Measurements from ENCODE around the gene NAPEPLD. TPM values are rescaled to one million over a fixed set of nuclear protein-coding genes. Genes with fewer than 3 reads are reported as not detected.

The NAPEPLD gene
- polyA plus RNA-seq, 1 donor from 2014 or later, result 8.8 TPM

DNA sequence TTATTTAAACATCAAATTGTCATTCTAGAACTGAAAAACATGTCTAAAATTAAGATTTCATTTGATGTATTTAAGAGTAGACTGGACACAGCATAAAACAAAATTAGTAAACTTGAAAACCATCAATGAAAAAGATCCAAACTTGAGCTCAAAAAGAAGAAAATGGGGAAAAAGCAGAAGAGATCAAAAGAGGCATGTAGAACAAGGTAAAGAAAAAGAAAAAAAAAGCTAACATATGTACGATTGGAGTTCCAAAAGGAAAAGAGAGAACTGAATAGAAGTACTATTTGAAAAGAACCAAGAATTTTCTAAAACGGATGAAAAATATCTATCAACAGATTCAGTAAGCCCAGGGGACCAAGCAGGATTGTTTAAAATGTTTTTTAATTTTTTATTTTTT lies 77.9 kb downstream of the NAPEPLD start:
- Histone ChIP-seq H3K9me2 (ENCODE audit: insufficient read depth, low read length) (no peaks in the 10 kb centered on the region), H3F3A (ENCODE audit: insufficient read depth, low read length, poor library complexity, severe bottlenecking) (no peaks in the 10 kb centered on the region), H3K4me3 (ENCODE audit: low read length) (no peak overlapping the region), H2AFZ (ENCODE audit: low read depth, low read length) (no peak overlapping the region), H3K9me3 (ENCODE audit: low read length) (no peaks in the 10 kb centered on the region), H4K20me1 (ENCODE audit: insufficient read depth) (no peaks in the 10 kb centered on the region), H3K27me3 (ENCODE audit: insufficient read depth, low read depth, low read length) (no peaks in the 10 kb centered on the region), H3K4me2 (ENCODE audit: low read length) (no peak overlapping the region), H3K36me3 (ENCODE audit: insufficient read depth, low read length) (no peaks in the 10 kb centered on the region), H3K27ac (ENCODE audit: low read length) (no peak overlapping the region), H3K9ac (ENCODE audit: low read length) (no peak overlapping the region), H3K79me2 (replicated peaks; ENCODE audit: insufficient read depth, low read length) (peaks cover under 1% of the 10 kb centered on the region)
- TF ChIP-seq SMC3 (conservative IDR thresholded peaks at IDR 0.05; ENCODE audit: poor library complexity), result no peak
- no peak for TF ChIP-seq MXI1 (conservative IDR thresholded peaks at IDR 0.05; ENCODE audit: poor library complexity, severe bottlenecking)
- TF ChIP-seq, protein P1, sequence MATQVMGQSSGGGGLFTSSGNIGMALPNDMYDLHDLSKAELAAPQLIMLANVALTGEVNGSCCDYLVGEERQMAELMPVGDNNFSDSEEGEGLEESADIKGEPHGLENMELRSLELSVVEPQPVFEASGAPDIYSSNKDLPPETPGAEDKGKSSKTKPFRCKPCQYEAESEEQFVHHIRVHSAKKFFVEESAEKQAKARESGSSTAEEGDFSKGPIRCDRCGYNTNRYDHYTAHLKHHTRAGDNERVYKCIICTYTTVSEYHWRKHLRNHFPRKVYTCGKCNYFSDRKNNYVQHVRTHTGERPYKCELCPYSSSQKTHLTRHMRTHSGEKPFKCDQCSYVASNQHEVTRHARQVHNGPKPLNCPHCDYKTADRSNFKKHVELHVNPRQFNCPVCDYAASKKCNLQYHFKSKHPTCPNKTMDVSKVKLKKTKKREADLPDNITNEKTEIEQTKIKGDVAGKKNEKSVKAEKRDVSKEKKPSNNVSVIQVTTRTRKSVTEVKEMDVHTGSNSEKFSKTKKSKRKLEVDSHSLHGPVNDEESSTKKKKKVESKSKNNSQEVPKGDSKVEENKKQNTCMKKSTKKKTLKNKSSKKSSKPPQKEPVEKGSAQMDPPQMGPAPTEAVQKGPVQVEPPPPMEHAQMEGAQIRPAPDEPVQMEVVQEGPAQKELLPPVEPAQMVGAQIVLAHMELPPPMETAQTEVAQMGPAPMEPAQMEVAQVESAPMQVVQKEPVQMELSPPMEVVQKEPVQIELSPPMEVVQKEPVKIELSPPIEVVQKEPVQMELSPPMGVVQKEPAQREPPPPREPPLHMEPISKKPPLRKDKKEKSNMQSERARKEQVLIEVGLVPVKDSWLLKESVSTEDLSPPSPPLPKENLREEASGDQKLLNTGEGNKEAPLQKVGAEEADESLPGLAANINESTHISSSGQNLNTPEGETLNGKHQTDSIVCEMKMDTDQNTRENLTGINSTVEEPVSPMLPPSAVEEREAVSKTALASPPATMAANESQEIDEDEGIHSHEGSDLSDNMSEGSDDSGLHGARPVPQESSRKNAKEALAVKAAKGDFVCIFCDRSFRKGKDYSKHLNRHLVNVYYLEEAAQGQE (IDR thresholded peaks at IDR 0.05; ENCODE audit: borderline replicate concordance), result no peak
- TF ChIP-seq, protein P2, sequence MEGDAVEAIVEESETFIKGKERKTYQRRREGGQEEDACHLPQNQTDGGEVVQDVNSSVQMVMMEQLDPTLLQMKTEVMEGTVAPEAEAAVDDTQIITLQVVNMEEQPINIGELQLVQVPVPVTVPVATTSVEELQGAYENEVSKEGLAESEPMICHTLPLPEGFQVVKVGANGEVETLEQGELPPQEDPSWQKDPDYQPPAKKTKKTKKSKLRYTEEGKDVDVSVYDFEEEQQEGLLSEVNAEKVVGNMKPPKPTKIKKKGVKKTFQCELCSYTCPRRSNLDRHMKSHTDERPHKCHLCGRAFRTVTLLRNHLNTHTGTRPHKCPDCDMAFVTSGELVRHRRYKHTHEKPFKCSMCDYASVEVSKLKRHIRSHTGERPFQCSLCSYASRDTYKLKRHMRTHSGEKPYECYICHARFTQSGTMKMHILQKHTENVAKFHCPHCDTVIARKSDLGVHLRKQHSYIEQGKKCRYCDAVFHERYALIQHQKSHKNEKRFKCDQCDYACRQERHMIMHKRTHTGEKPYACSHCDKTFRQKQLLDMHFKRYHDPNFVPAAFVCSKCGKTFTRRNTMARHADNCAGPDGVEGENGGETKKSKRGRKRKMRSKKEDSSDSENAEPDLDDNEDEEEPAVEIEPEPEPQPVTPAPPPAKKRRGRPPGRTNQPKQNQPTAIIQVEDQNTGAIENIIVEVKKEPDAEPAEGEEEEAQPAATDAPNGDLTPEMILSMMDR (IDR thresholded peaks at IDR 0.05; ENCODE audit: poor library complexity, severe bottlenecking), result no peak
- TF ChIP-seq EP300 (conservative IDR thresholded peaks at IDR 0.05; ENCODE audit: poor library complexity, severe bottlenecking), result no peak
- TF ChIP-seq POLR2AphosphoS5 (IDR thresholded peaks at IDR 0.05), result no peak
- TF ChIP-seq RAD21 (conservative IDR thresholded peaks at IDR 0.05), result no peak
- no peak for TF ChIP-seq EZH2 (IDR thresholded peaks at IDR 0.05; ENCODE audit: borderline replicate concordance, insufficient read depth, low read length, poor library complexity, severe bottlenecking)
- TF ChIP-seq TAF1 (IDR thresholded peaks at IDR 0.05; ENCODE audit: low read depth), result no peak

DNA sequence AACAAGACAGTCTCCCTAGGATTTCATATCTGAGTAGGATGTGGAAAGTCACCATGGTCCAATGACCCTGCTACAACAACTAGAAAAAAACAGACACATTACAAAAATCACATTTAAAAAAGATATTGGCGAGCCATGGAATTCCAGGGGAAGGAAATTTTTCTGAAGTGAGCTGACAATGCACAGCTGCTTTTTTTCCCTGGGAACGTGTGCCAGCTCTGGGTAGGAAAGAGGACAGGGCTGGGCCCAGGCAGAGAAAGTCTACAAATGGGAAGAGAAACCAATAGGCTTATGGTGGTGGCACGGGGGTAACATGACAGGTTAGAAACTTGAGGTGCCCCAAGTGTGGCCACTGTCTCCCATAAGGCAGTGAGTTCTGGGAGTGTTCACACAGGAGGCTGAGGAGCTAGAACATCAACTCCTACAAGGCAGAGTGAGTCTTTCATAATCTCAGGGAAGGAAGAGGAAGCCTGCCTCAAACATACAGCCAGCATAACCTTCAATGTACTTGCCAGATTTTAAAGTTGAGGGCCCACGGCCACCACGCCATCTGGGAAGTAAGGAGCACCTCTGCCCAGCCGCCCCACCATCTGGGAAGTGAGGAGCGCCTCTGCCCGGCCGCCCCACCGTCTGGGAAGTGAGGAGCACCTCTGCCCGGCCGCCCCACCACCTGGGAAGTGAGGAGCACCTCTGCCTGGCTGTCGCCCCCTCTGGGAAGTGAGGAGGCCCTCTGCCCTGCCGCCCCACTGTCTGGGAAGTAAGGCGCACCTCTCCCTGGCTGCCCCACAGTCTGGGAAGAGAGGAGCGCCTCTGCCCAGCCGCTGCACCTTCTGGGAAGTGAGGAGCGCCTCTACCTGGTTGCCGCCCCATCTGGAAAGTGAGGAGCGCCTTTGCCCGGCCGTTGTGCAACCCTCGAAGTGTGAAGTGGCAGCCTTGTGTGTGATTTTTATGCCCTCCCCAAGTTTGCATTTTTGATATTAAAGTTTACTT lies 80.2 kb downstream of the NAPEPLD start:
- H2AFZ ChIP-seq (ENCODE audit: low read depth, low read length), result no peak overlapping the region
- no peaks in the 10 kb centered on the region for H3K36me3 ChIP-seq (ENCODE audit: insufficient read depth, low read length)
- no peaks in the 10 kb centered on the region for H3F3A ChIP-seq (ENCODE audit: insufficient read depth, low read length, poor library complexity, severe bottlenecking)
- no peak overlapping the region for H3K9ac ChIP-seq (ENCODE audit: low read length)
- no peaks in the 10 kb centered on the region for H3K79me2 ChIP-seq (replicated peaks; ENCODE audit: insufficient read depth, low read length)
- no peak overlapping the region for H3K4me2 ChIP-seq (ENCODE audit: low read length)
- H3K9me3 ChIP-seq (ENCODE audit: low read length), result no peaks in the 10 kb centered on the region
- no peak overlapping the region for H3K4me3 ChIP-seq (ENCODE audit: low read length)
- TF ChIP-seq POLR2AphosphoS5 (IDR thresholded peaks at IDR 0.05) (no peak), EP300 (conservative IDR thresholded peaks at IDR 0.05; ENCODE audit: poor library complexity, severe bottlenecking) (no peak), SMC3 (conservative IDR thresholded peaks at IDR 0.05; ENCODE audit: poor library complexity) (no peak), TAF1 (IDR thresholded peaks at IDR 0.05; ENCODE audit: low read depth) (no peak), RAD21 (conservative IDR thresholded peaks at IDR 0.05) (no peak), MXI1 (conservative IDR thresholded peaks at IDR 0.05; ENCODE audit: poor library complexity, severe bottlenecking) (no peak), EZH2 (IDR thresholded peaks at IDR 0.05; ENCODE audit: borderline replicate concordance, insufficient read depth, low read length, poor library complexity, severe bottlenecking) (no peak)
- TF ChIP-seq, protein P2 (IDR thresholded peaks at IDR 0.05; ENCODE audit: poor library complexity, severe bottlenecking), result no peak
- TF ChIP-seq, protein P1 (IDR thresholded peaks at IDR 0.05; ENCODE audit: borderline replicate concordance), result no peak
- no peaks in the 10 kb centered on the region for H3K9me2 ChIP-seq (ENCODE audit: insufficient read depth, low read length)
- no peaks in the 10 kb centered on the region for H3K27me3 ChIP-seq (ENCODE audit: insufficient read depth, low read depth, low read length)
- no peak overlapping the region for H3K27ac ChIP-seq (ENCODE audit: low read length)
- no peaks in the 10 kb centered on the region for H4K20me1 ChIP-seq (ENCODE audit: insufficient read depth)
